Stimulated activated CD4-positive, alpha-beta T cell treated with anti-CD3 and anti-CD28 coated beads, Interleukin-1b, Interleukin-23, amount 100 ng/mL, for 1 hour (primary cell): ENCODE results near the gene SYNPO.

Experiments
- DNase-seq, 2 donors: peaks; one replicate each; pipeline ENCODE4 v3.0.0-alpha.2; 2020; ENCODE audit warnings: low read depth in 2 of 2

Gene SYNPO

GRCh38 chr5:150656191-150657132, 16.0 kb downstream of the SYNPO start:
- peak; percentile 43 to 56 for DNase-seq

GRCh38 chr5:150658121-150658520, 17.7 kb downstream of the SYNPO start:
- no peak for DNase-seq

DNA sequence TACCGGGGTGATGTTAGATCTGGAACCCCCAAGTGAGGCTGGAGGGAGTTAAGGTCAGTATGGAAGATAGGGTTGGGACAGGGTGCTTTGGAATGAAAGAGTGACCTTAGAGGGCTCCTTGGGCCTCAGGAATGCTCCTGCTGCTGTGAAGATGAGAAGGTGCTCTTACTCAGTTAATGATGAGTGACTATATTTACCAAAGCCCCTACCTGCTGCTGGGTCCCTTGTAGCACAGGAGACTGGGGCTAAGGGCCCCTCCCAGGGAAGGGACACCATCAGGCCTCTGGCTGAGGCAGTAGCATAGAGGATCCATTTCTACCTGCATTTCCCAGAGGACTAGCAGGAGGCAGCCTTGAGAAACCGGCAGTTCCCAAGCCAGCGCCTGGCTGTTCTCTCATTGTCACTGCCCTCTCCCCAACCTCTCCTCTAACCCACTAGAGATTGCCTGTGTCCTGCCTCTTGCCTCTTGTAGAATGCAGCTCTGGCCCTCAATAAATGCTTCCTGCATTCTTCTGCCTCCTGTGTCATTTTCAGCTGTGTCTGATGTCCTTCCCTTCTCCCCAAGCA, 18.3 kb downstream of the SYNPO start:
- no peak for DNase-seq

DNA sequence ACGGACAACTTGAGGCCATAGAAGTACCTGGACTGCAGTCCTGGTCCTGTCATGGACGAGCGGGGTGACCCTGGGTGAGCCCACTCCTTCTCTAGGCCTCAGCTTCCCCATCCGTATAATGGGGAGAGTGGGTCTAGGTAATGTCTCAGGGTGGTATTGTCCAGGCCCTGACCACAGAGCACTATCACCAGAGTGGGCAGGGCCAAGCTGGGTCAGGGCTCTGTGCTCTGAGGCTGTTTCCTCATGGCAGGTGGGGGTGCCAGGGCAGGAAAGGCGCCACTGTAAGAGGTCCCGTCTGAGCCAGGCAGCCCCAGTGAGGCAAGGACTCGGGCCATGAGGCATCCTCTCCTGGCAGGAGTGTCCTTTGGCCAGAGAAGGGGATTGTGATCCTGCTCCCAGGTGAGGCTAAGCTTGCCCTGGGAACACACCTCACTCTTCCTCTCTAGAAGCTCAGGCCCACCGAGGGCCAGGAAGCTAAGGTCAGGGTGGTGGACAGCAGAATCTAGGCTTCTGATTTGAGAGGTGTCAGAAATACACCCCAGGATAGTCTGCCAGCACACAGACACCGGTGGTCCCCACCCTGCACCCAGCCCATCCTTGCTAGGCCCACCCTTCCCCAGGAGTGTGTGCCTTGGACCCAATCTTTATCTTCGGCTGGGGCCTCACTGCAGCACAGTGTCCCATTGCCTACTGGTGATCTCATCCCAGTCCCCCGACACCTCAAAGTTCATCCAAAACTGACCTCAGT, 19.1 kb downstream of the SYNPO start:
- no peak for DNase-seq

DNA sequence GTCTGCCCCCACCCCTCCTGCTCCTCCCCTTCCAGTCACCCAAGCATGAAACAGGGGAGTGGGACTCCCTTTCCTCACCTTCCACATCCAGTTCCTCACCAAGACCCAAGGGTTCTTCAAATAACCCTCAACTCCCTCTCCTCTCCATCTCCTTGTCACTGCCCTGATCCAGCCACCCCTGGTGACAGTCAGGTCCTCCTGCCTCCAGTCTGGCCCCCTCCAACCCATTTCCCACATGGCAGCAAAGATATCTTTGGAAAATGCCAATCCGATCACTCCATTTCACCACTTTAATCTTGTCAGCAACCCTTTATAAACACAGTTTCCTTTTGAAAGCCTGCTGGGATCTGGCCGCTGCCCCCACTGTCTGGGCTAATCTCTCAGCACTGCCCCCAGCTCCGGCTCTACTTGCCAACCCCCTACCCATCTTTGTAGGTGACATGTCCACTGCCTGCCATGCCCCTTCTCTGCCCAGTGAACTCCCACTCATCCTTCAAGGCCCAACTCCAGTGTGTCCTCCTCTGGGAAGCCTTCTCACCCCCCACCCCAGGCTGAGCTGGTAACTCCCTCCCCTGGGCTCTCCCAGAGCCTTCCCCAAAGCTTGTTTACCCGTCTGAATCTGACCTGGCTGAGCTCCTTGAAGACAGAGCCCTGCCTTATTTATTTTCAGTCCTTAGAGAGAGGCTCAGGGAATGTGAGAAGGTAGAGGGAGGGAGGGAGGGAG, 19.8 kb downstream of the SYNPO start:
- no peak for DNase-seq

GRCh38 chr5:150661086-150661485, 20.6 kb downstream of the SYNPO start, which contains the start of gene MYOZ3:
Gene MYOZ3, plus strand, starts transcription at chr5:150661251. Its CDS starts 1,691 bp downstream, at chr5:150662942.
- no peak for DNase-seq

- DNase-seq = no peak
These were observed 21.5 kb downstream of the SYNPO start for GRCh38 chr5:150661821-150662596.

DNA sequence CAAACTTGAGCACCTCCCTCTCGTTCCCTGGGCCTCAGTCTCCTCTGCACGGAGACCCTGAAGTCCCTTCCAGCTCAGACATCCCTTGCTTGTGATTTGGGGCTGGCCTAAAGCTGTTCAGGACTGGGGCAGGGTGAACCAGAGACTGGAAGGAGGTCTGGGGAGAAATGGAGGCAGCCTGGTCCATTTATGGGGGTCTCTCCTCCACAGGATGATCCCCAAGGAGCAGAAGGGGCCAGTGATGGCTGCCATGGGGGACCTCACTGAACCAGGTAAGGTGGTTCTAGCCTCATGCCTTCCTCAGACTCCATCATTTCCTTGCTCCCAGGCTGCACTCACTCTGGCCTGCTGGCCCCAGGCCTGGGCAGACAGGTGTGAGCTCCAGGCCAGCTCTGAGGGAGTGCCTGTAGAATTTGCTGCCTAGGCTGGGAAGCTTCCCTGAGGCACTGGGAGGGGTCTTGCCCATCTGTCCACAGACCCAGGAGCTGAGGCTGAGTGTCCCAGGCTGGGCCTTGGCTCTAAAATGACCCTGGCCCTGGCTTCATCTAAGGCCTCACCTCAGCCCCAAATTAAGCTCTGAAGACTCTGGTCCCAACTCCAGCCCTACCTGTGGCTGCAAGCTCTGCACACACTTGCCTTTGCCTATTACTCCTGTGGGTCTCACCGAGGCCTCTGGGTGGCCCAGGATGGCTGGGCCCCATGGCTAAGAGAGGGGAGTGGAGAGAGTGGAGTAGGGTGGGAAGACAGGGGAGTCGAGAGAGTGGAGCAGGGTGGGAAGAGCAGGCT, 22.5 kb downstream of the SYNPO start:
- no peak for DNase-seq

GRCh38 chr5:150663936-150664335, 23.5 kb downstream of the SYNPO start:
- DNase-seq = no peak

- no peak for DNase-seq
These were observed 24.6 kb downstream of the SYNPO start for GRCh38 chr5:150665044-150665443.

DNA sequence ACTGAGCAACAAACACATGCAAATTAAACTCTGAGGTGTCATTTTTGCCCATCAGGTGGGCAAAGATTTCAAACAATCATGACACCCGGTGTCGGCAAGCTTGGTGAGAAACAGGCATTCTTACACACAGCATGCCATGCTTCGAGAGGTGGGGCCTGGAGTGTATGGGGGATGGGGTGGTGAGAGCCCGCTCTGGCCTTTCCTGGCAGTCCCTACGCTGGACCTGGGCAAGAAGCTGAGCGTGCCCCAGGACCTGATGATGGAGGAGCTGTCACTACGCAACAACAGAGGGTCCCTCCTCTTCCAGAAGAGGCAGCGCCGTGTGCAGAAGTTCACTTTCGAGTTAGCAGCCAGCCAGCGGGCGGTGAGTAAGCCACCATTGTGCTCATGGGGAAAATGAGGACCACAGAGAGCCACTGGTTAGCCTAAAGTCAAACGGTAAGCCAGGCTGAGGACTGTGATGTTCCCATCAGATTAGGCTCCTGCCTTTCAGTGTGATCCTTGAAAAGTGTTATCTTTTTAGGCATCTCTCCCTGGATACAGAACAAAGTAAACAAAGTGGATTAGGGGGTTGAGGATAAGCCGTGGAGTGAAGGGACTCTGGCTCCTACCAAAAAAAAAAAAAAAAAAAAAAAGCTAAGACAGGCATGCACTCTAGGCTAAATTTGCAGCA, 30.0 kb downstream of the SYNPO start:
- DNase-seq = no peak

GRCh38 chr5:150670948-150671310, 30.5 kb downstream of the SYNPO start:
- DNase-seq = no peak

DNA sequence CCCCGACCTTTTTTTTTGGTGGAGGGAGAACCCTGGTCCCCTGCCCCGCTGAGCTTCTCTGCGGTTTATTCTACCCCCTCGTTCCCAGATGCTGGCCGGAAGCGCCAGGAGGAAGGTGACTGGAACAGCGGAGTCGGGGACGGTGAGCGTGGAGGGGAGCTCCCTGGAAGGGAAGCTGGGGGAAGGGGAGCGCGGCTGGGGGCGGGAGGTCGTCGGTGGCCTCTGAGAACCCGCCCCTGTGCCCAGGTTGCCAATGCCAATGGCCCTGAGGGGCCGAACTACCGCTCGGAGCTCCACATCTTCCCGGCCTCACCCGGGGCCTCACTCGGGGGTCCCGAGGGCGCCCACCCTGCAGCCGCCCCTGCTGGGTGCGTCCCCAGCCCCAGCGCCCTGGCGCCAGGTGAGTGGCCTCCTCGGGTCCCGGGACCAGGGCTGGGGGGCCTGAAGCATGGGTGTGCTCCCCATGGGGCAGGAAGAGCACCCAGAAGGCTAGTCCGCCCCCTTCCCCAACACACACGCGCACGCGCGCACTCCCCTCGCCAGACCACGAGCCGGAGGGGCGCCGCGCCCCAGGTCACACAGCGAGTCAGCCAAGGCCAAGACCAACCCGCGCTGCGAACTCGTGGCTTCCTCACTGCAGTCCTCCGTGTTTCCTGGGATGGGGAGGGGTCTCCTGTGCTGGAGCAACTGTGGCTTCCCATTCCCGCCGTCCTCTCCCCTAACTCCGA, 31.2 kb downstream of the SYNPO start:
- DNase-seq = no peak

DNA sequence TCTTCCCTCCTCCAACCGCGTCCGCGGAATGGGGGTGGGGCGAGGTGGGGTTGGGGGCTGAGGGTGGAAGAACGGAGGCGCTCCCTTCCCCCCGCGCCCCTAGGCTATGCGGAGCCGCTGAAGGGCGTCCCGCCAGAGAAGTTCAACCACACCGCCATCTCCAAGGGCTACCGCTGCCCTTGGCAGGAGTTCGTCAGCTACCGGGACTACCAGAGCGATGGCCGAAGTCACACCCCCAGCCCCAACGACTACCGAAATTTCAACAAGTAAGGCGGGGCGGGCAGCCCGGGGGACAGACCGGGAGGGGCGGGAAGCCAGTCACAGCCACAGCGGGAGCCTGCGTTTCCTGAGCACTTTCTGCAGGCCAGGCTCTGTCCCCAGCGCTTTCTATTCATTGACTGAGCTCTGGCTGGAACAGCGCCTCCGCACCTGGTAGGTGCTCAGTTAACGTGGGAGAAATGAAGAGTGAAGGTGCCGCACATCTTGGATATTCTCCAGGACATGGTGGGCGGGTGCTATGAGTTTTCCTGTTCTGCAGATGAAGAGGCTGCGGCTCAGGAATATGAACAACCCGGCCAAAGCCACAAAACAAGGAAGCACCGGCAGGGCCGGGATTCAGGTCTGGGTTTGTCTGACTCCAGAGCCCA, 31.9 kb downstream of the SYNPO start:
- DNase-seq = no peak

DNA sequence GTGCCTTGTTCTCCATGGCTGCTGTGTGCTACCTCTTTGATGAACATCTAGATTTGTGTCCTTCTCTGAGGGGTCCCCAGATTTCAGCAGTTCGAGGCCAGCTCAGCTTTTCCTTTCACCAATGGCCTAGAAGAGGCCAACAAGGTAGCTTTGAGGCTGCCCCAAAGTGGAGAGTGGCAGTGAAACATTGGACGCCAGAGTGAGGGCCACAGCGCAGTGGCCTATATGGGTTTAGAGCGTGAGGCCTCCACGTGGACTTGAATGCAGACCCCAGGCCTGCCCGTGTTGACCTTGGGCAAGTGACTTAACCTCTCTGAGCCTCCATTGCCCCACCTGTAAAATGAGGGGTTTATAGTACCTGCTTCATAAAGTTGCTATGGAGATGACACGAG, 32.4 kb downstream of the SYNPO start:
- no peak for DNase-seq

- no peak for DNase-seq
These were observed 33.9 kb downstream of the SYNPO start for GRCh38 chr5:150674341-150674821.

DNA sequence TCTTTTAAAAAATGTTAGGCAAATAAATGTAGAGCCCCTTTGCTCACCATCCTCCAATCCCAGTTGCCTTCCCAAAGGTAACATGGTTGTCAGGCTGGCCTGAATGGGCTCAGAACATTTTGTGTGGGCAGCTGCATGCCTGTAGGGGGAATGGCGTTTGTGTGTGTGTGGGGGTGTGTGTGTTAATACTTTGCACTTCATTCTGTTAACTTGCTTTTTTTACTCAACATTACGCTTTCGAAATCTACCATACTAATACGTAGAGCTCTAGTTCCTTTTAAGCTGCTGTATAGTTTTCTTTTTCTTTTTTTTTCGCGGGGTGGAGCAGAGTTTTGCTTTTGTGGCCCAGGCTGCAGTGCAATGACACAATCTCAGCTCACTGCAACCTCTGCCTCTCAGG, 34.6 kb downstream of the SYNPO start:
- DNase-seq = no peak

DNA sequence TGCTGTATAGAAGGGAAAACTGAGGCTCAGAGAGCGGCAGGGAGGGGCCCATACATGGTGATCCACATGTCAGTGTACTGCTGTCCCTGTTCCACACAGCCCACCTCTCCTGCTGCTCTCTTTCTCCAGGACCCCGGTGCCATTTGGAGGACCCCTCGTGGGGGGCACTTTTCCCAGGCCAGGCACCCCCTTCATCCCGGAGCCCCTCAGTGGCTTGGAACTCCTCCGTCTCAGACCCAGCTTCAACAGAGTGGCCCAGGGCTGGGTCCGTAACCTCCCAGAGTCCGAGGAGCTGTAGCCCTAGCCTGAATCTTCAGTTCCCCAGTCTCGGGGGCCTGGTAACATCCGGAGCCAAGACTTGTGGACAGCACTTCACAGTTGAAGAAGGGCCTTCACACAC, 36.1 kb downstream of the SYNPO start:
- DNase-seq = no peak
